Measurements from ENCODE around the gene TRPV6. TPM values are rescaled to one million over a fixed set of nuclear protein-coding genes. Genes with fewer than 3 reads are reported as not detected.

TRPV6 gene
- total and polyA plus RNA-seq, 2 experiments from 2014 or later: 0.08 to 0.80 TPM

GRCh38 chr7:142854372-142855113 is 31.0 kb downstream of the TRPV6 start, which contains the start of gene EPHB6:
Gene EPHB6 (plus strand): TSS chr7:142855076. CDS start chr7:142863228, 8,152 bp downstream.
- Histone ChIP-seq H3K36me3 (ENCODE audit: insufficient read depth) (no peaks in the 10 kb centered on the region), H3F3A (replicated peaks; ENCODE audit: low read depth) (no peaks in the 10 kb centered on the region), H3K27me3 (ENCODE audit: insufficient read depth) (peaks cover 11% of the 10 kb centered on the region), H3K4me1 (ENCODE audit: insufficient read depth) (peaks cover 11% of the 10 kb centered on the region), H2AFZ (peak within 1 kb of the TSS; percentile 100), H3K27ac (ENCODE audit: low read depth) (no peak within 1 kb of the TSS), H3K79me2 (replicated peaks; ENCODE audit: insufficient read depth) (no peaks in the 10 kb centered on the region), H3K4me3 (peak within 1 kb of the TSS; percentile 94), H3K4me2 (peak within 1 kb of the TSS; percentile 93), H4K20me1 (replicated peaks; ENCODE audit: insufficient read depth) (no peaks in the 10 kb centered on the region), H3K9me2 (ENCODE audit: insufficient read depth) (no peaks in the 10 kb centered on the region)
- Mint-ChIP-seq H3K4me3 (peak within 1 kb of the TSS; percentile 92), H3K27me3 (ENCODE audit: insufficient read depth, low read depth, poor library complexity) (peaks cover 12% of the 10 kb centered on the region), H3K36me3 (ENCODE audit: low read depth) (no peaks in the 10 kb centered on the region), H3K9me3 (no peaks in the 10 kb centered on the region; the same call in 2 of the 3 replicates), H3K4me1 (peaks cover 19% of the 10 kb centered on the region), H3K27ac (no peak within 1 kb of the TSS)
- ATAC-seq: peak; percentile 77
- peak; percentile 78 for DNase-seq (ENCODE audit: low spot score)
- TF ChIP-seq POLR2AphosphoS5 (IDR thresholded peaks at IDR 0.05; ENCODE audit: low read depth) (peak; percentile 37; the same call in 1 of the 2 replicates), CREB1 (CRISPR knock-in tag; IDR thresholded peaks at IDR 0.05; ENCODE audit: low read depth) (no peak), ETS1 (IDR thresholded peaks at IDR 0.05) (no peak), REST (IDR thresholded peaks at IDR 0.05; ENCODE audit: unreplicated experiment) (no peak), EZH2 (IDR thresholded peaks at IDR 0.05; ENCODE audit: low read depth, unreplicated experiment) (no peak), STAT1 (IDR thresholded peaks at IDR 0.05; ENCODE audit: unreplicated experiment) (no peak)

- H3K27me3 Mint-ChIP-seq (ENCODE audit: insufficient read depth, low read depth, poor library complexity): peaks cover 12% of the 10 kb centered on the region
- Histone ChIP-seq H4K20me1 (replicated peaks; ENCODE audit: insufficient read depth) (no peaks in the 10 kb centered on the region), H3K27ac (ENCODE audit: low read depth) (no peak overlapping the region), H2AFZ (peak overlapping the region; percentile 100), H3F3A (replicated peaks; ENCODE audit: low read depth) (no peaks in the 10 kb centered on the region), H3K36me3 (ENCODE audit: insufficient read depth) (no peaks in the 10 kb centered on the region), H3K4me1 (ENCODE audit: insufficient read depth) (peaks cover 11% of the 10 kb centered on the region), H3K9me2 (ENCODE audit: insufficient read depth) (no peaks in the 10 kb centered on the region), H3K4me2 (peak overlapping the region; percentile 93), H3K4me3 (peak overlapping the region; percentile 94), H3K79me2 (replicated peaks; ENCODE audit: insufficient read depth) (no peaks in the 10 kb centered on the region), H3K27me3 (ENCODE audit: insufficient read depth) (peaks cover 11% of the 10 kb centered on the region)
- peak; percentile 70 for ATAC-seq
- no peak overlapping the region for H3K27ac Mint-ChIP-seq
- H3K4me1 Mint-ChIP-seq: peaks cover 16% of the 10 kb centered on the region
- no peaks in the 10 kb centered on the region for H3K36me3 Mint-ChIP-seq (ENCODE audit: low read depth)
- peak; percentile 91 for DNase-seq (ENCODE audit: low spot score)
- peak overlapping the region; percentile 92 for H3K4me3 Mint-ChIP-seq
- H3K9me3 Mint-ChIP-seq: no peaks in the 10 kb centered on the region; the same call in 2 of the 3 replicates
- no peak for TF ChIP-seq REST (IDR thresholded peaks at IDR 0.05; ENCODE audit: unreplicated experiment)
Measured at GRCh38 chr7:142853739-142854371, 31.7 kb downstream of the TRPV6 start.

All from GM23338 (cell line).